Osteocyte (in vitro differentiated cells): ENCODE measurements around the gene KLRK1. TPM values are rescaled to one million over a fixed set of nuclear protein-coding genes. Genes with fewer than 3 reads are reported as not detected.

Experiments used
- DNase-seq: peaks from one replicate; pipeline ENCODE4 v3.0.0; 2021; ENCODE audit warnings: mixed read lengths; ENCODE audit not compliant: unreplicated experiment; ENCODE audit errors: extremely low spot score
- H3K27ac Mint-ChIP-seq: one replicate; pipeline ENCODE4 v1.8.0; 2021; ENCODE audit warnings: mild to moderate bottlenecking, mixed read lengths; ENCODE audit not compliant: unreplicated experiment
- H3K27me3 Mint-ChIP-seq: one replicate; pipeline ENCODE4 v1.8.0; 2021; ENCODE audit warnings: mixed read lengths; ENCODE audit not compliant: unreplicated experiment
- H3K36me3 Mint-ChIP-seq: one replicate; pipeline ENCODE4 v1.8.0; 2021; ENCODE audit warnings: mixed read lengths; ENCODE audit not compliant: unreplicated experiment
- H3K4me1 Mint-ChIP-seq: one replicate; pipeline ENCODE4 v1.8.0; 2021; ENCODE audit warnings: mixed read lengths; ENCODE audit not compliant: unreplicated experiment
- H3K4me3 Mint-ChIP-seq: one replicate; pipeline ENCODE4 v1.8.0; 2021; ENCODE audit warnings: mild to moderate bottlenecking, moderate library complexity, mixed read lengths; ENCODE audit not compliant: unreplicated experiment
- H3K9me3 Mint-ChIP-seq: one replicate; pipeline ENCODE4 v1.8.0; 2021; ENCODE audit warnings: mixed read lengths; ENCODE audit not compliant: unreplicated experiment
- CTCF ChIP-seq: fragments of 200-600 bp; sonication (generic); IDR thresholded peaks from 2 replicates; pipeline ENCODE4 v1.5.0; 2021; ENCODE audit warnings: antibody characterized with exemption, mild to moderate bottlenecking, moderate library complexity
- total RNA-seq: library from RNA; stranded (reverse); gene quantifications from 2 replicates; pipeline ENCODE4 v1.2.1, GENCODE V29; 2021

The KLRK1 gene
- total RNA-seq, 1 donor from 2014 or later = 3.2 TPM

GRCh38 chr12:10366875-10367274 is 23.0 kb downstream of the KLRK1 start:
- H3K27ac Mint-ChIP-seq = peak overlapping the region; percentile 21
- H3K4me3 Mint-ChIP-seq = no peak overlapping the region
- no peak for DNase-seq
- H3K36me3 Mint-ChIP-seq = peaks cover 14% of the 10 kb centered on the region
- peaks cover 7% of the 10 kb centered on the region for H3K9me3 Mint-ChIP-seq
- no peaks in the 10 kb centered on the region for H3K27me3 Mint-ChIP-seq
- TF ChIP-seq CTCF = peak; percentile 69
- H3K4me1 Mint-ChIP-seq = peaks cover 11% of the 10 kb centered on the region

- Mint-ChIP-seq H3K27me3 (no peaks in the 10 kb centered on the region), H3K4me3 (no peak overlapping the region), H3K27ac (no peak overlapping the region), H3K36me3 (peaks cover 12% of the 10 kb centered on the region), H3K4me1 (peaks cover 19% of the 10 kb centered on the region), H3K9me3 (peaks cover 7% of the 10 kb centered on the region)
- DNase-seq = no peak
- TF ChIP-seq CTCF = no peak
Measured at GRCh38 chr12:10365696-10366405, 24.0 kb downstream of the KLRK1 start.

GRCh38 chr12:10364815-10365622 is 24.8 kb downstream of the KLRK1 start:
- no peak for TF ChIP-seq CTCF
- peaks cover 7% of the 10 kb centered on the region for H3K9me3 Mint-ChIP-seq
- no peak overlapping the region for H3K27ac Mint-ChIP-seq
- H3K4me1 Mint-ChIP-seq = peaks cover 27% of the 10 kb centered on the region
- H3K4me3 Mint-ChIP-seq = no peak overlapping the region
- H3K27me3 Mint-ChIP-seq = no peaks in the 10 kb centered on the region
- H3K36me3 Mint-ChIP-seq = peaks cover 7% of the 10 kb centered on the region
- DNase-seq = no peak

- Mint-ChIP-seq H3K27ac (no peak overlapping the region), H3K4me1 (peaks cover 30% of the 10 kb centered on the region), H3K4me3 (no peak overlapping the region), H3K27me3 (no peaks in the 10 kb centered on the region), H3K9me3 (peaks cover 7% of the 10 kb centered on the region), H3K36me3 (peaks cover 7% of the 10 kb centered on the region)
- no peak for DNase-seq
- TF ChIP-seq CTCF = no peak
Measured at GRCh38 chr12:10363914-10364814, 25.7 kb downstream of the KLRK1 start.
